ENCODE measurements around the gene HEBP1. TPM values are rescaled to one million over a fixed set of nuclear protein-coding genes. Genes with fewer than 3 reads are reported as not detected.
A peak's percentile ranks its signal among the peaks of the same experiment; 100 is the strongest.
"Not testable (repeated sequence)": the region's sequence is repeated elsewhere in the genome, so short reads cannot be mapped to it uniquely, and the experiment has no call there.

HEBP1 gene
- 10 to 100 TPM; 11.1 to 12.5 TPM for total RNA-seq

GRCh38 chr12:12999959-13000615 is at the start of gene HEBP1:
Gene HEBP1 (minus strand): TSS chr12:13000265. CDS start chr12:13000114, 151 bp downstream.
- Mint-ChIP-seq H3K4me1 (peaks cover 23% of the 10 kb centered on the region), H3K36me3 (ENCODE audit: low read depth) (no peaks in the 10 kb centered on the region), H3K9me3 (no peaks in the 10 kb centered on the region), H3K4me3 (peak within 1 kb of the TSS; percentile 95), H3K27ac (peak within 1 kb of the TSS; percentile 77), H3K27me3 (peaks cover 28% of the 10 kb centered on the region)
- POLR2A ChIA-PET, result no interaction called here
- peak; percentile 95 for DNase-seq
- CTCF ChIA-PET, result interaction anchor here (1.0 kb wide), 1 partner anchor 213 kb away, joined by 3 read pairs; no protein-coding TSS in a partner anchor

- H3K4me3 Mint-ChIP-seq, result no peak overlapping the region
- DNase-seq, result no peak
- POLR2A ChIA-PET, result no interaction called here
- peaks cover 13% of the 10 kb centered on the region for H3K4me1 Mint-ChIP-seq
- CTCF ChIA-PET, result no interaction called here
- H3K9me3 Mint-ChIP-seq, result peaks cover 9% of the 10 kb centered on the region
- peaks cover 3% of the 10 kb centered on the region for H3K36me3 Mint-ChIP-seq (ENCODE audit: low read depth)
- H3K27ac Mint-ChIP-seq, result no peak overlapping the region
- H3K27me3 Mint-ChIP-seq, result no peaks in the 10 kb centered on the region
Measured at GRCh38 chr12:13049816-13050215, 49.8 kb upstream of the HEBP1 start.

- Mint-ChIP-seq H3K27ac (no peak overlapping the region), H3K27me3 (peaks cover 5% of the 10 kb centered on the region), H3K4me3 (no peak overlapping the region), H3K36me3 (ENCODE audit: low read depth) (peaks cover 3% of the 10 kb centered on the region), H3K4me1 (peaks cover 18% of the 10 kb centered on the region), H3K9me3 (no peaks in the 10 kb centered on the region)
- ChIA-PET POLR2A (no interaction called here), CTCF (interaction anchor here (1.0 to 4.6 kb wide), 3 partner anchors 160 to 208 kb away, joined by 3 to 23 read pairs (median 19); no protein-coding TSS in a partner anchor)
- DNase-seq, result no peak
Measured at GRCh38 chr12:13046964-13047363, 46.9 kb upstream of the HEBP1 start.

- ChIA-PET POLR2A (no interaction called here), CTCF (interaction anchor here (1.4 to 4.6 kb wide), 3 partner anchors 165 to 232 kb away, joined by 4 to 23 read pairs (median 19); no protein-coding TSS in a partner anchor)
- Mint-ChIP-seq H3K36me3 (ENCODE audit: low read depth) (peaks cover 3% of the 10 kb centered on the region), H3K27ac (no peak overlapping the region), H3K27me3 (peaks cover 9% of the 10 kb centered on the region), H3K9me3 (no peaks in the 10 kb centered on the region), H3K4me3 (no peak overlapping the region), H3K4me1 (peaks cover 18% of the 10 kb centered on the region)
- no peak for DNase-seq
Measured at GRCh38 chr12:13045816-13046215, 45.8 kb upstream of the HEBP1 start.

GRCh38 chr12:13044906-13045299 is 44.8 kb upstream of the HEBP1 start:
- Mint-ChIP-seq H3K27ac (no peak overlapping the region), H3K9me3 (no peaks in the 10 kb centered on the region), H3K4me1 (peaks cover 18% of the 10 kb centered on the region), H3K36me3 (ENCODE audit: low read depth) (peaks cover 3% of the 10 kb centered on the region), H3K27me3 (peaks cover 11% of the 10 kb centered on the region), H3K4me3 (peak overlapping the region; percentile 78)
- no peak for DNase-seq
- ChIA-PET POLR2A (interaction anchor here (3.2 kb wide), 1 partner anchor 11 kb away, joined by 9 read pairs; no protein-coding TSS in a partner anchor), CTCF (interaction anchor here (0.8 to 4.6 kb wide), 5 partner anchors 58 to 688 kb away, joined by 3 to 23 read pairs (median 4); partner anchors contain the start of gene BORCS5)

GRCh38 chr12:13044002-13044905 is 44.2 kb upstream of the HEBP1 start, which contains the start of gene FAM234B:
Gene FAM234B (plus strand): TSS chr12:13044381. CDS start chr12:13044404, 23 bp downstream.
- H3K4me3 Mint-ChIP-seq, result peak within 1 kb of the TSS; percentile 78
- peaks cover 18% of the 10 kb centered on the region for H3K4me1 Mint-ChIP-seq
- CTCF ChIA-PET, result interaction anchor here (0.8 to 4.6 kb wide), 6 partner anchors 59 to 234 kb away, joined by 3 to 23 read pairs (median 4); no protein-coding TSS in a partner anchor

GRCh38 chr12:13042666-13043230 is 42.7 kb upstream of the HEBP1 start:
- CTCF ChIA-PET, result interaction anchor here (0.8 kb wide), 1 partner anchor 99 kb away, joined by 3 read pairs; no protein-coding TSS in a partner anchor
- DNase-seq, result no peak
- no peaks in the 10 kb centered on the region for H3K36me3 Mint-ChIP-seq (ENCODE audit: low read depth)
- peaks cover 18% of the 10 kb centered on the region for H3K4me1 Mint-ChIP-seq
- POLR2A ChIA-PET, result interaction anchor here (3.2 kb wide), 1 partner anchor 9 kb away, joined by 9 read pairs; no protein-coding TSS in a partner anchor
- H3K4me3 Mint-ChIP-seq, result no peak overlapping the region
- peaks cover 11% of the 10 kb centered on the region for H3K27me3 Mint-ChIP-seq
- H3K9me3 Mint-ChIP-seq, result no peaks in the 10 kb centered on the region
- H3K27ac Mint-ChIP-seq, result no peak overlapping the region

More at GRCh38 chr12:13044002-13044905, 44.2 kb upstream of the HEBP1 start, which contains the start of gene FAM234B:
- no peaks in the 10 kb centered on the region for H3K9me3 Mint-ChIP-seq
- H3K36me3 Mint-ChIP-seq (ENCODE audit: low read depth), result peaks cover 3% of the 10 kb centered on the region
- peaks cover 11% of the 10 kb centered on the region for H3K27me3 Mint-ChIP-seq
- POLR2A ChIA-PET, result interaction anchor here (0.8 to 3.2 kb wide), 3 partner anchors 10 to 136 kb away, joined by 3 to 9 read pairs (median 7); no protein-coding TSS in a partner anchor
- no peak within 1 kb of the TSS for H3K27ac Mint-ChIP-seq
- peak; percentile 73 for DNase-seq

GRCh38 chr12:13041224-13041623 is 41.2 kb upstream of the HEBP1 start:
- Mint-ChIP-seq H3K36me3 (ENCODE audit: low read depth) (no peaks in the 10 kb centered on the region), H3K4me1 (peaks cover 14% of the 10 kb centered on the region), H3K4me3 (no peak overlapping the region), H3K27me3 (peaks cover 11% of the 10 kb centered on the region), H3K27ac (no peak overlapping the region), H3K9me3 (no peaks in the 10 kb centered on the region)
- ChIA-PET CTCF (interaction anchor here (1.0 to 1.4 kb wide), 2 partner anchors 170 to 214 kb away, joined by 3 read pairs; no protein-coding TSS in a partner anchor), POLR2A (no interaction called here)
- no peak for DNase-seq

GRCh38 chr12:13039328-13039956 is 39.4 kb upstream of the HEBP1 start:
- POLR2A ChIA-PET, result no interaction called here
- H3K27me3 Mint-ChIP-seq, result peaks cover 11% of the 10 kb centered on the region
- no peak overlapping the region for H3K4me3 Mint-ChIP-seq
- CTCF ChIA-PET, result no interaction called here
- H3K9me3 Mint-ChIP-seq, result no peaks in the 10 kb centered on the region
- H3K36me3 Mint-ChIP-seq (ENCODE audit: low read depth), result no peaks in the 10 kb centered on the region
- H3K27ac Mint-ChIP-seq, result no peak overlapping the region
- no peak for DNase-seq
- peaks cover 5% of the 10 kb centered on the region for H3K4me1 Mint-ChIP-seq

- Mint-ChIP-seq H3K4me1 (no peaks in the 10 kb centered on the region), H3K36me3 (ENCODE audit: low read depth) (no peaks in the 10 kb centered on the region), H3K27ac (no peak overlapping the region), H3K9me3 (no peaks in the 10 kb centered on the region), H3K4me3 (no peak overlapping the region), H3K27me3 (peaks cover 11% of the 10 kb centered on the region)
- CTCF ChIA-PET, result interaction anchor here (1.0 kb wide), 1 partner anchor 56 kb away, joined by 3 read pairs; no protein-coding TSS in a partner anchor
- DNase-seq, result no peak
- POLR2A ChIA-PET, result no interaction called here
Measured at GRCh38 chr12:13038491-13039161, 38.6 kb upstream of the HEBP1 start.

- no peak overlapping the region for H3K27ac Mint-ChIP-seq
- DNase-seq, result no peak
Measured at GRCh38 chr12:13036881-13037280, 36.8 kb upstream of the HEBP1 start.

GRCh38 chr12:13035335-13035734 is 35.3 kb upstream of the HEBP1 start:
- H3K4me3 Mint-ChIP-seq; H3K9me3 Mint-ChIP-seq; POLR2A ChIA-PET; H3K36me3 Mint-ChIP-seq (ENCODE audit: low read depth); H3K27me3 Mint-ChIP-seq; H3K4me1 Mint-ChIP-seq; DNase-seq; H3K27ac Mint-ChIP-seq; CTCF ChIA-PET: not testable (repeated sequence)

More at GRCh38 chr12:13036881-13037280, 36.8 kb upstream of the HEBP1 start:
- H3K4me1 Mint-ChIP-seq, result no peaks in the 10 kb centered on the region
- ChIA-PET CTCF (interaction anchor here (0.6 kb wide), 1 partner anchor 30 kb away, joined by 3 read pairs; no protein-coding TSS in a partner anchor), POLR2A (no interaction called here)
- no peaks in the 10 kb centered on the region for H3K36me3 Mint-ChIP-seq (ENCODE audit: low read depth)
- H3K9me3 Mint-ChIP-seq, result no peaks in the 10 kb centered on the region
- peaks cover 7% of the 10 kb centered on the region for H3K27me3 Mint-ChIP-seq
- no peak overlapping the region for H3K4me3 Mint-ChIP-seq

Data from activated CD4-positive, alpha-beta memory T cell treated with anti-CD3 and anti-CD28 coated beads, Interleukin-2, amount 10 ng/mL, durations not matched to agents 7 days and 5 days (primary cell).